Keratinocyte (primary cell): ENCODE results near the gene CLEC16A. TPM values are rescaled to one million over a fixed set of nuclear protein-coding genes. Genes with fewer than 3 reads are reported as not detected.

ENCODE experiments used
- DNase-seq: peaks from one replicate; pipeline ENCODE4 v3.0.0-alpha.2; 2011; ENCODE audit warnings: low read depth, missing footprints, low spot score
- FAIRE-seq: peaks from 2 replicates; lab custom pipeline; 2011; peaks lifted over from hg19 to GRCh38; lab: Jason Lieb, UNC
- H2AFZ ChIP-seq: 2 replicates; pipeline ENCODE4 v1.6.0; 2012; ENCODE audit warnings: low read length, control low read depth, inconsistent platforms; ENCODE audit not compliant: control insufficient read depth
- H3K27ac ChIP-seq: 2 replicates; pipeline ENCODE4 v1.5.1; 2011; ENCODE audit warnings: low read length; ENCODE audit not compliant: control insufficient read depth, insufficient read depth
- H3K27me3 ChIP-seq: 3 replicates; pipeline ENCODE4 v1.6.0; 2011; ENCODE audit warnings: low read length; ENCODE audit not compliant: control insufficient read depth, insufficient read depth; ENCODE audit errors: extremely low read depth
- H3K36me3 ChIP-seq, 2 experiments: 2 replicates in 1 of 2; 3 replicates in 1 of 2; pipeline ENCODE4 v1.5.1; 2011; ENCODE audit warnings: low read length in 2 of 2, mild to moderate bottlenecking in 1 of 2; ENCODE audit not compliant: control insufficient read depth in 2 of 2, insufficient read depth in 2 of 2; ENCODE audit errors: extremely low read depth in 1 of 2
- H3K4me1 ChIP-seq: 3 replicates; pipeline ENCODE4 v1.5.1; 2011; ENCODE audit warnings: low read length; ENCODE audit not compliant: control insufficient read depth, insufficient read depth; ENCODE audit errors: extremely low read depth
- H3K4me2 ChIP-seq: 3 replicates; pipeline ENCODE4 v1.6.0; 2011; ENCODE audit warnings: low read depth, low read length; ENCODE audit not compliant: control insufficient read depth, insufficient read depth; ENCODE audit errors: extremely low read depth
- H3K4me3 ChIP-seq, 3 experiments: fragments of 200-600 bp in 1 of 3; sonication (generic) in 1 of 3; 2 replicates in 2 of 3; 3 replicates in 1 of 3; pipeline ENCODE4 v1.5.1; 2011 to 2016; ENCODE audit warnings: low read length in 3 of 3, mild to moderate bottlenecking in 3 of 3, control low read depth in 2 of 3, inconsistent platforms in 1 of 3, low read depth in 1 of 3, mixed read lengths in 1 of 3, mixed run types in 1 of 3, moderate library complexity in 1 of 3; ENCODE audit not compliant: control insufficient read depth in 2 of 3, insufficient read depth in 2 of 3; ENCODE audit errors: extremely low read depth in 1 of 3
- H3K79me2 ChIP-seq: 2 replicates; pipeline ENCODE4 v1.6.0; 2012; ENCODE audit warnings: low read length; ENCODE audit not compliant: control insufficient read depth, insufficient read depth
- H3K9ac ChIP-seq: 3 replicates; pipeline ENCODE4 v1.6.0; 2011; ENCODE audit warnings: low read length; ENCODE audit not compliant: control insufficient read depth, insufficient read depth; ENCODE audit errors: extremely low read depth
- H3K9me1 ChIP-seq: 3 replicates; pipeline ENCODE4 v1.6.0; 2011; ENCODE audit warnings: low read length; ENCODE audit not compliant: control insufficient read depth, insufficient read depth; ENCODE audit errors: extremely low read depth
- H3K9me3 ChIP-seq: 2 replicates; pipeline ENCODE4 v1.5.1; 2012; ENCODE audit warnings: low read depth, low read length; ENCODE audit not compliant: control insufficient read depth
- H4K20me1 ChIP-seq: 3 replicates; pipeline ENCODE4 v1.6.0; 2011; ENCODE audit warnings: low read length; ENCODE audit not compliant: control insufficient read depth, insufficient read depth; ENCODE audit errors: extremely low read depth
- EZH2 ChIP-seq: IDR thresholded peaks from one replicate; pipeline ENCODE4 v1.6.1; 2012; ENCODE audit warnings: inconsistent platforms, mild to moderate bottlenecking, low read length, moderate library complexity
- dilution Hi-C: fragments of 300-500 bp; cut with MboI; formaldehyde crosslinking; loops from one replicate; pipeline ENCODE4 v1.7.0; 2020; ENCODE audit warnings: low sequenced_read_pairs; ENCODE audit not compliant: extremely low pct_ligation_motif_present
- polyA plus RNA-seq, 5 experiments: library from polyadenylated mRNA; depleted of rRNA in 3 of 5; stranded (reverse) in 3 of 5; stranded (forward) in 1 of 5; unstranded in 1 of 5; fragments of >200 nt; gene quantifications; 1 replicate in 1 of 5; 2 replicates in 3 of 5; 3 replicates in 1 of 5; pipeline versions ENCODE4 v1.2.1 to v1.2.3, GENCODE V29; 2011 to 2012; ENCODE audit warnings: missing spikeins in 2 of 5, low read depth in 1 of 5, low replicate concordance in 1 of 5
- TF ChIP-seq, protein P1 (sequence below), 3 experiments: IDR thresholded peaks in 1 of 3; conservative IDR thresholded peaks in 1 of 3; optimal IDR thresholded peaks in 1 of 3; 2 replicates in 2 of 3; 3 replicates in 1 of 3; pipeline versions ENCODE3 to v1.5.1; 2011; ENCODE audit warnings: low read length in 3 of 3, mild to moderate bottlenecking in 3 of 3, moderate library complexity in 2 of 3, control low read depth in 1 of 3, inconsistent platforms in 1 of 3; ENCODE audit not compliant: insufficient read depth in 2 of 3; ENCODE audit errors: extremely low read depth in 1 of 3

The CLEC16A gene
- polyA plus RNA-seq, 1 donor (not counting 4 experiments of a cell fraction or from before 2014, with no cell fraction given): 9.5 TPM

DNA sequence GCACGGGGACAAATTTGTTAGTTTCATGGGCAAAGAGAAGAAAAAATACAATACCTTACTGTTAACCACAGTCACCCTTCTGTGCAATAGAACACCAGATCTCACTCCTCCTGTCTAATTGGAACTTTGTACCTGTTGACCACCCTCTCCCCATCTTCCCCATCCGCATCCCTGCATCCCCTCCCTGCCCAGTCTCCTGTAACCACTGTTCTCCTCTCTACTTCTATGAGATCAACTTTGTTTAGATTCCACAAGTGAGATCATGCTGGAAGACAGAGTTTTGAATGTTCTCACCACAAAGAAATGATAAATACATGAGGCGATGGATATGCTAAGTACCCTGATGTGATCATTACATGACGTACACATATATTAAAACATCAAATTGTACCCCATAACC, 47.7 kb downstream of the CLEC16A start:
- Histone ChIP-seq H3K9ac (peak overlapping the region; percentile 6), H3K9me3 (no peaks in the 10 kb centered on the region), H3K27ac (peak overlapping the region; percentile 65), H2AFZ (no peak overlapping the region), H3K27me3 (no peaks in the 10 kb centered on the region), H3K4me2 (peak overlapping the region; percentile 46), H4K20me1 (no peaks in the 10 kb centered on the region), H3K79me2 (no peaks in the 10 kb centered on the region), H3K4me1 (peaks cover 40% of the 10 kb centered on the region), H3K36me3 (peaks cover 11 to 21% of the 10 kb centered on the region in 2 experiments), H3K4me3 (no peak overlapping the region), H3K9me1 (no peaks in the 10 kb centered on the region)
- DNase-seq (no peak), FAIRE-seq (no peak)
- dilution Hi-C loops: no loop called here
- TF ChIP-seq, protein P1, sequence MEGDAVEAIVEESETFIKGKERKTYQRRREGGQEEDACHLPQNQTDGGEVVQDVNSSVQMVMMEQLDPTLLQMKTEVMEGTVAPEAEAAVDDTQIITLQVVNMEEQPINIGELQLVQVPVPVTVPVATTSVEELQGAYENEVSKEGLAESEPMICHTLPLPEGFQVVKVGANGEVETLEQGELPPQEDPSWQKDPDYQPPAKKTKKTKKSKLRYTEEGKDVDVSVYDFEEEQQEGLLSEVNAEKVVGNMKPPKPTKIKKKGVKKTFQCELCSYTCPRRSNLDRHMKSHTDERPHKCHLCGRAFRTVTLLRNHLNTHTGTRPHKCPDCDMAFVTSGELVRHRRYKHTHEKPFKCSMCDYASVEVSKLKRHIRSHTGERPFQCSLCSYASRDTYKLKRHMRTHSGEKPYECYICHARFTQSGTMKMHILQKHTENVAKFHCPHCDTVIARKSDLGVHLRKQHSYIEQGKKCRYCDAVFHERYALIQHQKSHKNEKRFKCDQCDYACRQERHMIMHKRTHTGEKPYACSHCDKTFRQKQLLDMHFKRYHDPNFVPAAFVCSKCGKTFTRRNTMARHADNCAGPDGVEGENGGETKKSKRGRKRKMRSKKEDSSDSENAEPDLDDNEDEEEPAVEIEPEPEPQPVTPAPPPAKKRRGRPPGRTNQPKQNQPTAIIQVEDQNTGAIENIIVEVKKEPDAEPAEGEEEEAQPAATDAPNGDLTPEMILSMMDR (optimal IDR thresholded peaks at IDR 0.05 in 1 of 3, IDR thresholded peaks at IDR 0.05 in 1 of 3, conservative IDR thresholded peaks at IDR 0.05 in 1 of 3; ENCODE audit: extremely low read depth in 1 of 3, insufficient read depth in 2 of 3, low read length in 3 of 3): no peak
- TF ChIP-seq EZH2: no peak

DNA sequence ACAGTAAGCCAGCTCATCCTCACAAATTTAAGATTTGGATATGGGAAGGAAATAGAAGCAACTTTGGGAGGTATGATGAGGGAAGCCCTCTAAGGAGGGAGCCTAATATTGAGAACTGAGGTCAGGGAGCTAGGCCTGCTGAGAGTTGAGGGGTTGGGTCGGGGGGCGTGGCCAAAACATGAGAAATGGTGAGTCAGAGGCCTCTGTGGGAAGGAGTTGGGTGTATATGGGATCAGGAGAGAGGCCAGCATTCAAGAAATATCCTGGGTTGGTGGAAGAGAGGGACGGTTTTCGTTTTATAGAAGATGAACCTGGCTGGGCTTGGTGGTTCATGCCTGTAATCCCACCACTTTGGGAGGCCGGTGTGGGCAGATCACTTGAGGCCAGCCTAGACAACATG, 48.4 kb downstream of the CLEC16A start:
- FAIRE-seq (peak; percentile 65), DNase-seq (no peak)
- no peaks in the 10 kb centered on the region for H4K20me1 ChIP-seq
- TF ChIP-seq EZH2: no peak
- TF ChIP-seq, protein P1 (optimal IDR thresholded peaks at IDR 0.05 in 1 of 3, IDR thresholded peaks at IDR 0.05 in 1 of 3, conservative IDR thresholded peaks at IDR 0.05 in 1 of 3; ENCODE audit: extremely low read depth in 1 of 3, insufficient read depth in 2 of 3, low read length in 3 of 3): no peak
- H3K9ac ChIP-seq: peak overlapping the region; percentile 57
- no peaks in the 10 kb centered on the region for H3K79me2 ChIP-seq
- H3K4me2 ChIP-seq: peak overlapping the region; percentile 65
- peak overlapping the region; percentile 65 for H3K27ac ChIP-seq
- H3K27me3 ChIP-seq: no peaks in the 10 kb centered on the region
- no peak overlapping the region for H2AFZ ChIP-seq
- peaks cover 11 to 21% of the 10 kb centered on the region in 2 experiments for H3K36me3 ChIP-seq
- dilution Hi-C loops: no loop called here
- H3K9me3 ChIP-seq: no peaks in the 10 kb centered on the region
- no peak overlapping the region for H3K4me3 ChIP-seq
- H3K4me1 ChIP-seq: peaks cover 42% of the 10 kb centered on the region
- H3K9me1 ChIP-seq: no peaks in the 10 kb centered on the region
